HG03565 (cell line): ENCODE data around the gene MMEL1.
"Not testable (repeated sequence)": the region's sequence is repeated elsewhere in the genome, so short reads cannot be mapped to it uniquely, and the experiment has no call there.

Source experiments
- ATAC-seq: cut with Tn5 transposase; IDR thresholded peaks from one replicate; pipeline ENCODE4 v1.9.1; 2021; ENCODE audit warnings: mild to moderate bottlenecking, moderate library complexity; ENCODE audit not compliant: unreplicated experiment

MMEL1 gene

DNA sequence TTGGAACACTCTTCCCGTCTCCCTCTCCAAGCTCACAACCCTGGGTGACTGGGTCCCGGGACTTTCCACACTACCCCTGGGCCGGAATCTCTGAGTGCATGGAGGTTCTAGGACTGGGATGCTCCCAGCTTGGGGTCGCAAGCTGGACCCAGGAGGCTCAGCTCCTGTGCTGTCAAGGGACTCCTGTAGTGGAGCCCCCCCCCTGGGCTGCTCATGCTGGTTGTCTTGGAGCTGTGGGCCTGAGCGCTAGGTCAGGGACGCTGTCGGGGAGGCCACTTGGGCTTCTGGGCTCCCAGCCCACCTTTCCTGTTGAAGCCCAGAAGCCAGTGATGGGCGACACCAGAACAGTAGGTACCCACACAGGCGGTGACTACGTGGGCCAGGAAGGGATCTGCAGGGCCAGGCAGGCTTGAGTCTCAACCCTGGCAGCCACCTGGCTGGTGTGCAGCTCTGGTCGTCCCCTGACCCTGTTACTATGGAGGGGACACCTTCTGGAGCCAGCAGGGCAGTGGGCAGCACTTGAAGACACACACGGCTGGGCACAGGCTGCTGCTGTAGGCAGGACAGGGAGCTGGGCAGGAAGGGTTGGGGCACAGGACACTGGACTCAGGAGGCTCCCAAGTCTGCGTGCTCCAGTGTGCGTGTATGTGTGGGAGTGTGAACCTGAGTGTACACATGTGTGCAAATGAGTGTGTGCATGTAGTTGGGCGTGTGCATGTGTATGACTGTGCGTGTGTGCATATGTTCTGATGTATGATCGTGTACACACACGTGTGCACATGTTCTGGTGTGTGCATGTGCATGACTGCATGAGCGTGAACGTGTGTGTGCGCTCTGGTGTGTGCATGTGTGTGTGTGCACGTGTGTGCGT, 3.0 kb downstream of the MMEL1 start:
- ATAC-seq: no peak

DNA sequence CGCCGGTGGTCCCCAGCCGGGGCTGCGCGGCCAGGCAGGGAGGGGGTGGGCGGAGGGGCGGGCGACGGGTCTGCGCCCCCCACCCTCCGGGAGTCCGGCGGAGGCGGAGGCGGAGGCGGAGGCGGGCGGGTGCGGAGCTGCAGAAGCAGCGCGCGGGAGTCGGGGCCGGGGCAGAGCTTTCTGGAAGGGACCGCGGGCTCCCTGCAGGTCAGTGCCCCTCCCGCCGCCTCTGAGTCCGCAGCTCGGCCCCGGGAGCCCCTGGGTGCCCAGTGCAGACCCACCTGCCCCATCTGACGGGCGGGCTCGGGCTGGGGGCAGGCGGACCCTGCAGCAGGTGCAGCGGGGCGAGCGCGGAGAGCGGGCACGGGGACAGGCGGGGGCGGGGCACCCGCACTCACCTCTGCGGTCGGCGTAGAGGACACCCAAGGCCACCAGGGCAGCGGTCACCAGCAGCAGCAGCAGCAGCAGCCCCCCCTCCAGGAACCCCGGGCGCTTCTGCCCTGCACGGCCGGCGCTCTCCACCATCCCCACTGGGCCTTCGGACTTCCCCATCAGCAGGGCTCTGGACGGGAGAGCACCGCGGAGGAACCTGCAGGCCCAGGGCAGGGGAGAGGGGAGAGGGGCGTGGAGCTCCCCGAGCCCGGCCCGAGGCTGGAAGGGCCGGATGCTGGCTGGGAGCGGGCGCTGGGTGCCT, 3.7 kb downstream of the MMEL1 start:
- ATAC-seq: no peak

DNA sequence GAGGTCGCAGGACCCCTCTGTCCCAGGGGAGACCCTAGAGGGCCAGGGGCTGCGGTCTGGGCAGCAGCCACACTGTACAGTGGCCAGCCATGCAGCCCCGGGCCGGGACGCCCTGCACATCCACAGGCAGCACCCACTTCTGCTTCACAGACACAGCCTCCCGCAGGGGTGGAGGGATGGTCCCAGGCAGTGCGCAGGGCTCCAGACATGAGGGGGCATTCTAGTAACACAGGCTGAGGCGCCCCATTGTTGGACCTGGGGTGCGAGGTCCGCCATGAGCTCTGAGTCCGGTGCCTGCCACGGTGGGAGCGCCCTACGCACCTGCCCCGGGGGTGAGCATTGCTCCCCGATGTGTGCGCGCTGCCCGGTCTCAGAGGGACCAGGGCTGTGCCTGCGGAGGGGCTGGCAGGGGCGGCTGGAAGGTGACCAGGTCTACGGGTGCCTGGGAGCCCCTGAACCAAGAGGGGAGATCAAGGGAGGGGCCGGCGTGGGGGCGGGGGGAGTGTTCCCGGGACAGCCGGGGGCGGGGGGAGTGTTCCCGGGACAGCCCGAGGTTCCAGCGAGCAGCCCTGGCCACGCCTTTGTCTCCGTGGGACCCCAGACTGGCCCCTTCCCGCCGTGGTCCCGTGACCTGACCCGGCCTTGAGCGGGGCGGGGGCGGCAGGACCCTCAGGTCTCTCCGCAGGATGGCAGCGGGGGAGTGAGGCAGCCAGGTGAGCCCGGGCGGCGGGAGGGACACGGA, 4.5 kb downstream of the MMEL1 start:
- ATAC-seq: no peak

DNA sequence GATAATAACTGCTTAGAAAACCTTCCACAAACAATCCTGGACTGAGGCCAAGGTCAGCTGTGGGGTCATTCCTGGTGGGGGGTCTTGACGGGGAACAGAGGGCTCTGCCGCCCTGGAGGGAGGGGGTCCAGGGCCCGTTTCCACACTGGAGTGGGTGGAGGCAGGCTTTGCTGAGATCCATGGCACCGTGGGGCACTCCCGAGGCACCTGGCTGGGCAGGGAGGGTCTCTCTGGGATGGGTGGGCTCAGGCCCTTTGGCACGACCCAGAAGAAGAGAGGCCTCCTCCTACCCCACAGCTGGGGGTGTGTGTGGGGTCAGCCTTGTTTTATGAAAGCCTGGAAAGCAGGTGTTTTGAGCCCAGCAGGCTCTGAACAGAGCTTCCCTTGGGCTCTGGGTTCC, 5.1 kb downstream of the MMEL1 start:
- ATAC-seq: no peak

DNA sequence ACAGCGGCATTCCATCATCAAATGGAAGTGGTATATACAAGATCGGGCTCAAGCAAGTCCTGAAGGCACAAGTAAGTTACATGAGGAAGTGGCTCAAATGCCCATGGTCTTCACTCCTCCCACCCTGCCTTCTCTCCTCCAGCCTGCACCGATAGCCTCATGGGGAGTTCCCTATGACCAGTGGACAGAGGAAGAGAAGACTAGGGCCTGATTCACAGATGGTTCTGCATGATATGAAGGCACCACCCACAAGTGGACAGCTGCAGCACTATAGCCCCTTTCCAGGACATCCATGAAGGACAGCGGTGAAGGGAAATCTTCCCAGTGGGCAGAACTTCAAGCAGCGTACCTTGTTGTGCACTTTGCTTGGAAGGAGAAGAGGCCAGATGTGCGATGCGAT, 7.1 kb downstream of the MMEL1 start:
- not testable (repeated sequence) for ATAC-seq

DNA sequence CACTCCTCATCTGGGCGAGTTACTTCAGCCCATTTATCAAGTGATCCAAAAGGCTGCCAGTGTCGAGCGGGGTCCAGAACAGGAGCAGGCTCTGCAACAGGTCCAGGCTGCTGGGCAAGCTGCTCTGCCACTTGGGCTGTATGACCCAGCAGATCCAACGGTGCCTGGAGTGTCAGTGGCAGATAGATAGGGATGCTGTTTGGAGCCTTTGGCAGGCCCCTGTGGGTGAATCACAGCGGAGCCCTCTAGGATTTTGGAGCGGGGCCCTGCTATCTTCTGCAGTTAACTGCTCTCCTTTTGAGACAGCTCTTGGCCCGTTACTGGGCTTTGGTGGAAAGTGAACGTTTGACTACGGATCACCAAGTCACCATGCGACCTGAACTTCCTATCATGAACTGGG, 7.5 kb downstream of the MMEL1 start:
- ATAC-seq: no peak

DNA sequence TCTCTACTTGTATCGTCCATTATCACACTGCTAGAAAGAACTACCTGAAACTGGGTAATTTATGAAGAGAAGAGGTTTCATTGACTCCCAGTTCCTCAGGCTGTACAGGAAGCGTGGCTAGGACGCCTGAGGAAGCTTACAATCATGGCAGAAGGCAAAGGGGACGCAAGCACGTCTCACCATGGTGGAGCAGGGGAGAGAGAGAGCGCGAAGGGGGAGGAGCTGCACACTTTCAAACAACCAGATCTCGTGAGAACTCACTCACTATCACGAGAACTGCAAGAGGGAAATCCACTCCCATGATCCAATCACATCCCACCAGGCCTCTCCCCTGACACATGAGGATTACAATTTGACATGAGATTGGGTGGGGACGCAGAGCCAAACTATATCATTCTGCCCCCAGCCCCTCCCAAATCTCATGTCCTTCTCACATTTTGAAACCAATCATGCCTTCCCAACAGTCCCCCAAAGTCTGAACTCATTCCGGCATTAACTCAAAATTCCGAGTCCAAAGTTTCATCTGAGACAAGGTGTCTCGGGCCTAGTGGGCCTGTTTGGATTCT, 8.0 kb downstream of the MMEL1 start:
- ATAC-seq: no peak

DNA sequence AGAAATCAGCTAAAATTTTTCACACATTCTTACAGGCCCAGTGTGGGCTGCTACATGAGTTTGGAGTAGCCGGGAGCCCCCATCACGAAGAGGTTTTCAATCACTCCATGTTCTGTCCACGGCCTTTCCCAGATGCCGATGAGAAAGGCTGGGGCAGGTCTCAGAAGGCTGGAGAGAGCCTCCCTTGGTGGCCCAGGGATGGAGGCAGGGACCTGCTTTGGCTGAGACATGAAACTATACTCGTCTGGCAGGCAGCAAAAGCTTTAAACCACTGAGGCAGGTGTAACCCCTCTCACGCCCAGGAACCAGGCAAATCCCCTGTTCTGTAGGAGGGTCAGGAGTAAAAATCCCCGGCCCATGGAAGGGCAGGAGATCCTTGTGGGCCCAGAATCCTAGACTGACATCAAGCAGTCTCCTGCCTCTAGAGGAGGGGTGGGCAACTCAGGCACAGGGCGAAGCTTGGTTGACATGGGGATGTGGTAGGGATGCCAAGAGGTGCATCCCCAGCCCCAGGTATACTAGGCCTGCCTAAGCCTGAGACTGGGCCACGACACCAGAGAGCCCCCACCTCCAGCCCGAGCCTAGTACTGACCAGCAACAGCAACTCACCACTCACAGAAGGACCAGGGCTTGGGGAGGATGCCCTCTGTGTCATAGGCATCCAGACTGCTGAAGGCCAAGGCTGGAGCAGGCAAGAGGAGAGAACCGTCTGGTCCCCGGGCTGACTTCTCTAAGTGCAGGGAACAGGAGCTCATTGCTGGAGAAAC, 9.1 kb downstream of the MMEL1 start:
- no peak for ATAC-seq

DNA sequence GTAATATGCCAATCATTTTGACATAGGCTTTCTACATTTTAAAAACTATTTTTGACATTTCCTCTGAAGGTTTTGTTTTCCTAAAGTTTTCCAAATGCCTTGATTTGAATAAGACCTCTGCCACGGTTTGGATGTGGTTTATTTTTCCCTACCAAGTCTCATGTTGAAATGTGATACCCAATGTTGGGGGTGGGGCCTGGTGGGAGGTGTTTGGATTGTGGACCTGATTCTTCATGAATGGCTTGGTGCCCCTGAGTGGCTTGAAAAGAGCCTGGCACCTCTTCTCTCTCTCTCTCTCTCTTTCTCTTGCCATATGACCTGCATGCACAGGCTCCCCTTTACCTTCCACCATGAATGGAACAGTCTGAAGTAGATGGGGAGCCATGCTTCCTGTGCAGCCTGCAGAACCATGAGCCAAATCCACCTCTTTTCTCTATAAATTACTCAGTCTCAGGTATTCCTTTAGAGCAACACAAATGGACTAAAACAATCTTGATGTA, 14.8 kb downstream of the MMEL1 start:
- no peak for ATAC-seq

DNA sequence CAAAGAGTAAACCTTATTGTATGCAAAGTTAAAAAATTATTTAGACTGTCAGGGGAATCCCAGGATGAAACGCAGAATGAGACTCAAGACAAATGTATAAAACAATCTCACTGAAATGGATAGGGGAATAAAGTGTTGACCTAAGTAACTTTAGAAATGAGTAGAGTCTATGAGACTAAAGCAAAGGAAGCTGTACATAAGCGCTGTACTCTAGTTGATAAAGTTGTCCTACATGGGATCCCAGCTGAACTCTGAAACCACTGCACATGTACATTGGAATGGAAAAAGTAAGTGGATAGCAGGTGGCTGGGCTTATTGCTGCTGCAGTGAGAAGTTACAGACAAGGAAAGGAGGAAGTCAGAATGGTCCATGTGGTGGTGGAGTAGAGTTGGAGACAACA, 18.7 kb downstream of the MMEL1 start:
- no peak for ATAC-seq

DNA sequence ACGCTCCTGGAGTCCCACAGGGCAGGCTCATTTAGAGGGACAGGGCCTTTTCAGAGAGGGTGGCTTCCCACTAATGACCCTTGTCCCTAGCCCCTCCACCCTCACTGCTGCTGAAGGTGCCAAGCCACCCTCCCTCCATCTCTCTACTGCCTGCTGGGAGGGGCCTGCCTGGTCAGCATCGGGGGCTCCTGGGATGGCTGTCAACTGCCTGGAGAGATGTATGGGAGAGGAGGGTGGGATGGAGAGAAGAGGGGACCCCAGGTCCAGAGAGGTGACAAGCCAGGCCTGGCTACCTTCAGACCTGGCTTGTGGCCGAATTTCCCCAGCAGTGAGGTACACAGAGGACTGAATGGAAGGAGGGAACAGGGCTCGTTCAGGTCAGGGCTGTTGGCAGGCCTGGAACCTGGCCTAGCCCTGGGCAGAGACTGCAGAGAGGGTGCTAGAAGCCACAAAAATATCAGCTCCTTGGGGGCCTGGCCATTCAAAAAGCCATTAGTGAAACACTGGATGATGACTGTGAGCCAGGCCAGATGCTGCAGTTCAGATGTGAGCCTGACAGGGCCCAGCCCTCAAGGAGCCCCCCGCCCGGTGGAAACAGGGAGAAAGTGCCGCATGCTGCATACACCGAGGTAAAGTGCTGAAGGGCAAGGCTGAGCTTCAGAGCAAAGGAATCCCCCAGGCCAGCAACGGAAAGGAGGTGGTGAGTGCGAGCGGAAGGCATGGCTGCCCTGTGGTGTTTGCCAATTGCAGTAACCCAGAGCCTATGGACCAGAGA, 20.0 kb downstream of the MMEL1 start:
- no peak for ATAC-seq

DNA sequence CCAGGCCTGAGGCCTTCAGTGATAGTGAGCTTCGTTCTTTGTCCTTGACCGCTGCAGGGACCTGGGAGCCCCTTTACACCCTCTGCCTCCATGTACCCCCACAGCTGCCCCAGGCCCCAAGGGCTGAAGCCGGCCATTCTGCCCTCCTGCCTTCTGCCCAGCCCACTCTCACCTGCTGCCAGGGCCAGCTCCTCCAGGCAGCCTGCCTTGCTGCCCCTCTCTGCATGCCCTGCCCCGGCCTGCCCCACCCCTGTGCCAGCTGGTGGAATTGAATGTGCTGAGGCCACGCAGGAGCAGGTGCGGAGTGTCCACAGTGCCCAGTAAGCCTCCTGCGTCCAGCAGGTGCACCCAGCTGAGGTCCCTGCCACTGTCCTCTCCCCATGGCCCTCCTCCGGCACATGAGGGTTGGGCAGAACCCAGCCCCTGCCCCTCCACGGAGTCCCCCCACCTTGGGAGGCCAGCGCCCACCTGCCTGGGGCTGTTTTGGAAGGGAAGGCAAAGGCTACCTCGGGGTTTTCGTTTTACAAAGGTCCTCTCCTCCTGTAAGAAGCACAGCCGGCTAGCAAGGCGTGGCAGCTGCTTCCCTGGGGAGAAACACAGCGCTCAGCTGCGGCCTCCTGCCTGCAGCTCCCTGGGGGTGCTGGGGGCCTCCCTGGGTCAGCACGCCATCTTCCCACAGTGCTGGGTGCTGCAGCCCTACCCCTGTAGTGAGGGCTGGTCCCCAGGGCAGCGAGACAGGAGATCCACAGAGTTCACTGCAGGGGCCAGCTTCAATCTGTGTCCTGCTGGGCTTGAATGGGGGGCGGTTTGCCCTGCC, 21.0 kb downstream of the MMEL1 start:
- ATAC-seq: no peak

DNA sequence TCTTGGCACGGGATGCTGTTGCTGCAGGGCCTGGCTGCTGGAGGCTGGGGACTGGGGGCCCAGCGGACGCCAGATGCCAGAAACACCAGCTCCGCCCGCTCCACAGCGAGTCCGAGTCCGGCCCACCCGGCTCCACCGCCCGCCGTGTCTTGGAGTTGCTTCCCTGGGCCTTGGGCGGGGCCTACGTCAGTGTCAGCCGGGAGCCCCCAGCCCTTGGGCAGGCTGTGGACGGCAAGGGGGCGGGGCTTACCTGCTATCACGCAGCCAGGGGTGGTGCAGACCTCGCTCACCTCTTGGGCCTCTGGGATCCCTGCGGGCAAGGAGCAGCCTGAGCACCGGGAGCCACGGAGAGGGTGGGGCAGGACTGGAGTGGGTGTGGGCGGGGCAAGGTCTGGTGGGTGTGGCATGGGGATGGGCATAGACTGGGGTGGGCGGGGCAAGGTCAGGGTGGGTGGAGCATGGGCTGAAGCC, 21.8 kb downstream of the MMEL1 start:
- no peak for ATAC-seq

DNA sequence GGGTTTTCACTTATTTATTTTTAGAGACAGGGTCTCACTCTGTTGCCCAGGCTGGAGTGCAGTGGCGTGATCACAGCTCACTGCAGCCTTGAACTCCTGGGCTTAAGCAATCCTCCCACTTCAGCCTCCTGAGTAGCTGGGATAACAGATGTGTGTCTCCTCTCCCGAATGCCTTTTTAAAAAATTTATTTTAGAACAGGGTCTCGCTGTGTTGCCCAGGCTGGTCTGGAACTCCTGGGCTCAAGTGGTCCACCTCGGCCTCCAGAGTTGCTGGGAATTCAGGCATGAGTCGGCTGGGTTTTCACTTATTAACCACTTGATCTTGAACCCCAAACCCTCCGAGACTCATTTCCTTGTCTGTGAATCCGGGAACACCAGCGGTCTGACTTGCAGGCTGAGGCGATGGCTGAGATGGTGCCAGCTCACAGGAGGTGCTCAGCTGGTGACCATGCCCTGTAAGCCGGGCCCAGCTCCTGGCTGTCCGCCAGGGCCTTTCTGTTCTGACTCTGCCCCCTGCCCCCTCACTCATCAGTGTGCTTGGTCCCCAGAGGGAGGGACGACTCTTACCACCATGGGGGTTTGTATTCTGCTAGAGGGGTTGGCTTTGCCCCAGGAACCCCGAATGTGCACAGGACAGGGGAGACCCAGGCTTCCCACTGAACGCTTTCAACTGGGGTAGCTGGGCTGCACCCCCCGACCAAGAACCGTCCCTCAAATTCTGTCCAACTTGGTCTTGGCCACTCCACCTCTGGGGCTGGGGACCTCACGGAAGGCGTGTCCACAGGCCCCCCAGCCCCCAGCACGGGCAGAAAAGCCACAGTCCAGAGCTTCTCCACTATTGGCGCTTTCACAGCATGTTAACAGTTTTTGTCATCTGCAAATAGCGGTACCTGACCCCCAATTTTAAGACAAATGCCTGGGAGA, 22.5 kb downstream of the MMEL1 start:
- ATAC-seq: no peak

DNA sequence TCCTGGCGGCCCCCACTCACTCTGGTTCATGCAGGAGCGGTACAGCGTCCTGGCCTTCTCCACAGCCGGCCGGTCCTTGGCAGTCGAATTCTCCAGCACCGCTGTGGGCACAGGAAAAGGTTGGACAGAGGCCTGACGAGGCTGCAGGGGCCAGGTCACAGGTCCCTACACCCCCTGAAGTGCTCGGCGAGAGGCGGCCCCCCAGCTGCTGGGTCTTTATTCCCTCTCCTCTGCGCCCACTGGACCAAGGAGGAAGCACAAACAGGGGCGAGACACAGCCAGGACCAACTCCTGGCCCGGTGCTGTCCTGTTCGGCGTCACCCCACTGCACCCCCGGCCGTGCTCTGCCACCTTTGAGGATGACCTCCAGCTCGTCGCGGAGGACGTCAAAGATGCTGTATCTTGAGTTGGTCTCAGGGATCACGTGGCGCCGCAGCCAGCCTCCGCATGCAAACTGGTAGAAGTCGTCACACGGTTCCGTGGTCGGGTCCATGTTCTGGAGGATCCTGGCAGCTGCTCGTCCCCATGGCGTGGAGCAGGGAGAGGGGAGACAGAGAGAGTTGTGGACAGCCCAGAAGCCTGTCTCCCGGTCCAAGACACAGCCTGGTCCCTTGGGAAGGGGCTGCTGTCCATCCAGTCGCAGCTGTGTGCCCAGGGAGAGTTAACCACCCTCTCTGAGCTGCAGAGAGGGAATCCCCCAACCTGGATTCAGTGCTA, 23.3 kb downstream of the MMEL1 start:
- no peak for ATAC-seq

DNA sequence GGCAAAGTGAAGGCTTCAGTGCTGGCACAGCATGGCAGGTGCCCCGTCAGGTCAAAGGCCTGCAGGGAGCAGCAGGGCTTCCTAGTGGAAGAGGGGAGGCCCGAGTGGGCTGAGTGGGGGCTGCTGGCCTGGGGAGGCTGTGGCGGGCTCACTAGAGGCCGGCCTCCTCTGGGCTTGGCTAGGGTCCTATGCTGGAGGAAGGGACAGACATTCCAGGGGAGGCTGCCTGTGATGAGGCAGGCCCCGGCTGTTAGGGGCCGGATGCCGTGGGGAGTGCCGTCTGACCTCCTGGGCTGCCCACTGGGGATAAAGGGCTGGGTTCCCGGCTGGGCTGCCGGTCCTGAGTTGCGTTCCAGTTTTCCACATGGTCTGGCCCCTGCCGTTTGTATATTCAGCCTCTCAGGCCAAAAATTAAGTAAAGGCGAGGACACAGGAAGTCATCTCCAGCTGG, 25.1 kb downstream of the MMEL1 start:
- no peak for ATAC-seq
